Measurements from ENCODE around the gene ATP11A.
A peak's percentile ranks its signal among the peaks of the same experiment; 100 is the strongest.
"Not testable (repeated sequence)": the region's sequence is repeated elsewhere in the genome, so short reads cannot be mapped to it uniquely, and the experiment has no call there.

Gene ATP11A

GRCh38 chr13:112838038-112838841 is 148.4 kb downstream of the ATP11A start:
- no peak for DNase-seq (ENCODE audit: low read depth, low spot score)

GRCh38 chr13:112838842-112839117 is 148.9 kb downstream of the ATP11A start:
- DNase-seq (ENCODE audit: low read depth, low spot score), result no peak

- no peak for DNase-seq (ENCODE audit: low read depth, low spot score)
These were observed 149.7 kb downstream of the ATP11A start for GRCh38 chr13:112839356-112840105.

GRCh38 chr13:112840472-112841302 is 150.8 kb downstream of the ATP11A start:
- no peak for DNase-seq (ENCODE audit: low read depth, low spot score)

GRCh38 chr13:112841303-112842015 is 151.6 kb downstream of the ATP11A start:
- not testable (repeated sequence) for DNase-seq (ENCODE audit: low read depth, low spot score)

GRCh38 chr13:112842343-112842856 is 152.6 kb downstream of the ATP11A start:
- peak; percentile 63 for DNase-seq (ENCODE audit: low read depth, low spot score)

- no peak for DNase-seq (ENCODE audit: low read depth, low spot score)
These were observed 153.1 kb downstream of the ATP11A start for GRCh38 chr13:112842931-112843391.

- DNase-seq (ENCODE audit: low read depth, low spot score), result no peak
These were observed 153.7 kb downstream of the ATP11A start for GRCh38 chr13:112843392-112844111.

- no peak for DNase-seq (ENCODE audit: low read depth, low spot score)
These were observed 154.6 kb downstream of the ATP11A start for GRCh38 chr13:112844411-112844810.

GRCh38 chr13:112844879-112845278 is 155.0 kb downstream of the ATP11A start:
- DNase-seq (ENCODE audit: low read depth, low spot score), result no peak

- DNase-seq (ENCODE audit: low read depth, low spot score), result no peak
These were observed 155.8 kb downstream of the ATP11A start for GRCh38 chr13:112845511-112846144.

GRCh38 chr13:112846411-112847115 is 156.7 kb downstream of the ATP11A start:
- no peak for DNase-seq (ENCODE audit: low read depth, low spot score)

GRCh38 chr13:112849500-112849899 is 159.7 kb downstream of the ATP11A start:
- DNase-seq (ENCODE audit: low read depth, low spot score), result no peak

GRCh38 chr13:112850273-112850672 is 160.4 kb downstream of the ATP11A start:
- DNase-seq (ENCODE audit: low read depth, low spot score), result no peak

GRCh38 chr13:112851107-112852038 is 161.5 kb downstream of the ATP11A start:
- DNase-seq (ENCODE audit: low read depth, low spot score), result no peak

GRCh38 chr13:112852392-112852791 is 162.6 kb downstream of the ATP11A start:
- no peak for DNase-seq (ENCODE audit: low read depth, low spot score)

- no peak for DNase-seq (ENCODE audit: low read depth, low spot score)
These were observed 163.0 kb downstream of the ATP11A start for GRCh38 chr13:112852808-112853207.

- no peak for DNase-seq (ENCODE audit: low read depth, low spot score)
These were observed 164.5 kb downstream of the ATP11A start for GRCh38 chr13:112854321-112854720.

Measured in ELF-1 (cell line).